ENCODE results near the gene ARHGAP31. TPM values are rescaled to one million over a fixed set of nuclear protein-coding genes. Genes with fewer than 3 reads are reported as not detected.

The ARHGAP31 gene
- total and polyA plus RNA-seq, 2 donors from 2014 or later: 3.2 to 28.7 TPM

GRCh38 chr3:119310071-119310470 lies 15.9 kb downstream of the ARHGAP31 start:
- H3K9me3 ChIP-seq (ENCODE audit: control insufficient read depth in 2 of 3, insufficient read depth in 1 of 3, low read length in 3 of 3): no peaks in the 10 kb centered on the region
- no peak overlapping the region for H3K27ac ChIP-seq (ENCODE audit: low read depth in 2 of 2, low read length in 2 of 2)
- no peaks in the 10 kb centered on the region for H3K36me3 ChIP-seq (ENCODE audit: control insufficient read depth in 2 of 3, insufficient read depth in 3 of 3, low read length in 3 of 3)
- peak in 1 of 5 donors; percentile 17 for DNase-seq
- intact Hi-C loops (cut with DNase I): no loop called here
- FAIRE-seq: no peak
- H3K9ac ChIP-seq (ENCODE audit: low read length in 3 of 3): no peak overlapping the region
- TF ChIP-seq CTCF (IDR thresholded peaks at IDR 0.05; ENCODE audit: borderline replicate concordance, extremely low read depth, insufficient read depth): no peak
- H3K4me1 ChIP-seq (ENCODE audit: control insufficient read depth in 2 of 3, insufficient read depth in 2 of 3, low read depth in 1 of 3, low read length in 3 of 3): no peaks in the 10 kb centered on the region
- H3K4me3 ChIP-seq (ENCODE audit: low read length in 3 of 3): no peak overlapping the region
- H3K27me3 ChIP-seq (ENCODE audit: control insufficient read depth, insufficient read depth, low read length): no peaks in the 10 kb centered on the region

GRCh38 chr3:119311081-119311925 lies 17.1 kb downstream of the ARHGAP31 start:
- no peaks in the 10 kb centered on the region for H3K4me1 ChIP-seq (ENCODE audit: control insufficient read depth in 2 of 3, insufficient read depth in 2 of 3, low read depth in 1 of 3, low read length in 3 of 3)
- no peaks in the 10 kb centered on the region for H3K36me3 ChIP-seq (ENCODE audit: control insufficient read depth in 2 of 3, insufficient read depth in 3 of 3, low read length in 3 of 3)
- intact Hi-C loops (cut with DNase I): no loop called here
- no peak overlapping the region for H3K9ac ChIP-seq (ENCODE audit: low read length in 3 of 3)
- no peak overlapping the region for H3K27ac ChIP-seq (ENCODE audit: low read depth in 2 of 2, low read length in 2 of 2)
- FAIRE-seq (no peak), DNase-seq (peak in 1 of 5 donors; percentile 9)
- TF ChIP-seq CTCF (IDR thresholded peaks at IDR 0.05; ENCODE audit: borderline replicate concordance, extremely low read depth, insufficient read depth): no peak
- no peaks in the 10 kb centered on the region for H3K27me3 ChIP-seq (ENCODE audit: control insufficient read depth, insufficient read depth, low read length)
- H3K9me3 ChIP-seq (ENCODE audit: control insufficient read depth in 2 of 3, insufficient read depth in 1 of 3, low read length in 3 of 3): no peaks in the 10 kb centered on the region
- no peak overlapping the region for H3K4me3 ChIP-seq (ENCODE audit: low read length in 3 of 3)

- H3K27me3 ChIP-seq (ENCODE audit: control insufficient read depth, insufficient read depth, low read length): no peaks in the 10 kb centered on the region
- intact Hi-C loops (cut with DNase I): no loop called here
- H3K9ac ChIP-seq (ENCODE audit: low read length in 3 of 3): no peak overlapping the region
- H3K9me3 ChIP-seq (ENCODE audit: control insufficient read depth in 2 of 3, insufficient read depth in 1 of 3, low read length in 3 of 3): no peaks in the 10 kb centered on the region
- H3K4me3 ChIP-seq (ENCODE audit: low read length in 3 of 3): no peak overlapping the region
- FAIRE-seq (no peak), DNase-seq (no peak)
- no peaks in the 10 kb centered on the region for H3K4me1 ChIP-seq (ENCODE audit: control insufficient read depth in 2 of 3, insufficient read depth in 2 of 3, low read depth in 1 of 3, low read length in 3 of 3)
- TF ChIP-seq CTCF (IDR thresholded peaks at IDR 0.05; ENCODE audit: borderline replicate concordance, extremely low read depth, insufficient read depth): no peak
- H3K27ac ChIP-seq (ENCODE audit: low read depth in 2 of 2, low read length in 2 of 2): no peak overlapping the region
- no peaks in the 10 kb centered on the region for H3K36me3 ChIP-seq (ENCODE audit: control insufficient read depth in 2 of 3, insufficient read depth in 3 of 3, low read length in 3 of 3)
Measured at GRCh38 chr3:119313461-119313860, 19.3 kb downstream of the ARHGAP31 start.

Data from kidney (tissue), 14 donors.